Thoracic aorta (tissue), 2 donors: ENCODE results near the gene OS9. TPM values are rescaled to one million over a fixed set of nuclear protein-coding genes. Genes with fewer than 3 reads are reported as not detected.

Experiments used
- ATAC-seq: fragments of 150-250 bp; one replicate; pipeline ENCODE4 v1.8.0; 2017; ENCODE audit warnings: low read depth; ENCODE audit not compliant: insufficient number of reproducible peaks, low FRiP score
- DNase-seq: peaks from one replicate; pipeline ENCODE4 v3.0.0-alpha.2; 2020; ENCODE audit warnings: low spot score
- H3K27ac ChIP-seq, 2 donors: fragments of 200-600 bp; sonication (generic); 1 replicate in 1 of 2; 2 replicates in 1 of 2; pipeline ENCODE4 v1.5.1; 2016; ENCODE audit warnings: mild to moderate bottlenecking in 2 of 2, moderate library complexity in 2 of 2
- H3K27me3 ChIP-seq: fragments of 200-600 bp; sonication (generic); replicated peaks from 2 replicates; pipeline ENCODE4 v1.6.0; 2016; ENCODE audit warnings: mild to moderate bottlenecking; ENCODE audit not compliant: insufficient read depth
- H3K36me3 ChIP-seq: fragments of 200-600 bp; sonication (generic); one replicate; pipeline ENCODE4 v1.5.1; 2016
- H3K4me1 ChIP-seq, 2 donors: fragments of 200-600 bp; sonication (generic); 1 replicate in 1 of 2; 2 replicates in 1 of 2; pipeline versions ENCODE4 v1.5.1 to v1.6.0; 2016; ENCODE audit warnings: low read depth in 2 of 2, mild to moderate bottlenecking in 1 of 2; ENCODE audit not compliant: control insufficient read depth in 1 of 2
- H3K4me3 ChIP-seq: fragments of 200-600 bp; sonication (generic); 2 replicates; pipeline ENCODE4 v1.5.1; 2016; ENCODE audit warnings: mild to moderate bottlenecking
- H3K9me3 ChIP-seq: fragments of 200-600 bp; sonication (generic); 2 replicates; pipeline ENCODE4 v1.5.1; 2016
- total RNA-seq, 2 donors: library from RNA; depleted of rRNA; stranded (reverse); fragments of >200 nt; gene quantifications; one replicate each; pipeline versions ENCODE4 v1.1.0 to v1.2.3, GENCODE V29; 2016
- TF ChIP-seq, protein P1 (sequence below): fragments of 200-600 bp; sonication (generic); IDR thresholded peaks from one replicate; pipeline ENCODE4 v1.5.1; 2019; ENCODE audit warnings: antibody characterized with exemption

Gene OS9
- total RNA-seq, 2 donors from 2014 or later = 253 to 381 TPM

DNA sequence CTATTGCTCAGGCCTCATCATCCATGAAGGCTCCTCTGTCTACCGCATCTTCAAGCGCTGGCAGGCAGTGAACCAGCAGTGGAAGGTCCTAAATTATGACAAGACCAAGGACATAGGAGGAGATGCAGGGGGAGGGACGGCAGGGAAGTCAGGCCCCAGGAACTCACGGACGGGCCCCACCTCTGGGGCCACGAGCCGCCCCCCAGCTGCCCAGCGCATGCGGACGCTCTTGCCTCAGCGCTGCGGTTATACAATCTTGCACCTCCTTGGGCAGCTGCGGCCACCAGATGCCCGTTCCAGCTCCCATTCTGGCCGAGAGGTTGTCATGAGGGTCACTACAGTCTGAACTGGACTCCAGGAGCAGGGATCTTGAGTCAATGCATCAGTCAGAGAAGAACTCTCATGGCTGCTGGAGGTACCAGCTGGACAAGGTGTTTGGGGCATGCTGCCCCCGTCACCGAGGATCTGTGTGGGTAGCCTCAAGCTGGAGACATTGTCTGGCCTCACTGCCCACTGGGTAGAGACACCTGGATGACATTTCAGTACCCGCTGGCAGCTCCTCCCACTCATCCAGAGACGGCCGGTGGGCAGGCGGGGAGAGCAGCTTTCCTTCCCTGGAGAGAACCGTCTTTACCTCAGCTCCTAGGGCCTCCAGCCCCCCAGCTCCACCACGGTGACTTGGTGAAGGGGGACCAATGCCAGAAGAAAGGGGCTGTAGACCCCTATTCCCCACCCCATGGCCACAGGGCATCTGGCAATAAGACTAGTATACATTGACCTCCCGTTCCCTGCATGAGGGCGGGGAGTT lies 64.8 kb downstream of the OS9 start:
- Histone ChIP-seq H3K9me3 (no peaks in the 10 kb centered on the region), H3K27ac (no peak overlapping the region), H3K27me3 (no peaks in the 10 kb centered on the region), H3K4me3 (no peak overlapping the region), H3K36me3 (peaks cover 14% of the 10 kb centered on the region), H3K4me1 (peaks cover 12 to 17% of the 10 kb centered on the region in 2 donors)
- ATAC-seq = no peak
- DNase-seq = no peak
- TF ChIP-seq, protein P1, sequence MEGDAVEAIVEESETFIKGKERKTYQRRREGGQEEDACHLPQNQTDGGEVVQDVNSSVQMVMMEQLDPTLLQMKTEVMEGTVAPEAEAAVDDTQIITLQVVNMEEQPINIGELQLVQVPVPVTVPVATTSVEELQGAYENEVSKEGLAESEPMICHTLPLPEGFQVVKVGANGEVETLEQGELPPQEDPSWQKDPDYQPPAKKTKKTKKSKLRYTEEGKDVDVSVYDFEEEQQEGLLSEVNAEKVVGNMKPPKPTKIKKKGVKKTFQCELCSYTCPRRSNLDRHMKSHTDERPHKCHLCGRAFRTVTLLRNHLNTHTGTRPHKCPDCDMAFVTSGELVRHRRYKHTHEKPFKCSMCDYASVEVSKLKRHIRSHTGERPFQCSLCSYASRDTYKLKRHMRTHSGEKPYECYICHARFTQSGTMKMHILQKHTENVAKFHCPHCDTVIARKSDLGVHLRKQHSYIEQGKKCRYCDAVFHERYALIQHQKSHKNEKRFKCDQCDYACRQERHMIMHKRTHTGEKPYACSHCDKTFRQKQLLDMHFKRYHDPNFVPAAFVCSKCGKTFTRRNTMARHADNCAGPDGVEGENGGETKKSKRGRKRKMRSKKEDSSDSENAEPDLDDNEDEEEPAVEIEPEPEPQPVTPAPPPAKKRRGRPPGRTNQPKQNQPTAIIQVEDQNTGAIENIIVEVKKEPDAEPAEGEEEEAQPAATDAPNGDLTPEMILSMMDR = no peak

DNA sequence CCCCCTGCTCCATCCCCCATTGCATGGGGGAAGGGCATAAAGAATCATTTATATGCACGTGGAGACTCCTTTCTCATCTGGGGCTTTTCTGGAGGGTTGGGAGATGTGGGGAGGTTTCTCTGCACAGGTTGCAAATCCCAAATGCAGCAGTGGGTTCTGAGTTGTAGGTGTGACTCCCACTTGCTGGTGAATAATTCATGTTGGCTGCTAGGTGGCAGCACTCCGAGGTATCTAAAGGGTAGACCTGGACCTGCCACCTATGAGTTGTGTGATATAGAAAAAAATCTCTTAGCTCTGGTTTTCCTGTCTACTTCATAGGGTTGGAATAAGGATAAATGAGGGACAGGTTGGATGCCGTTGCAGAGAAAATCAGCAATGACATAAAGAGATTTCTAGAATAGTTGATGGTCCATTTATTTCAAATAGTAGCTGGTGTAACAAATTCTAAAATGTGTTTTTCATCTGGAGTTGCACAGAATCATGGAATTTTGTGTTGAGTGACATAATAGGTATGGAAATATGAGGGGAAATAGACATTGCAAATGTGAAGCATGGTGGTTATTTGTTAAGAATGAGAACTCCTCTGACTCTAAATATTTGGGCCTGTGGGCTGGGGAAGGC lies 65.5 kb downstream of the OS9 start:
- no peak overlapping the region for H3K27ac ChIP-seq
- TF ChIP-seq, protein P1 = no peak
- H3K4me3 ChIP-seq = no peak overlapping the region

DNA sequence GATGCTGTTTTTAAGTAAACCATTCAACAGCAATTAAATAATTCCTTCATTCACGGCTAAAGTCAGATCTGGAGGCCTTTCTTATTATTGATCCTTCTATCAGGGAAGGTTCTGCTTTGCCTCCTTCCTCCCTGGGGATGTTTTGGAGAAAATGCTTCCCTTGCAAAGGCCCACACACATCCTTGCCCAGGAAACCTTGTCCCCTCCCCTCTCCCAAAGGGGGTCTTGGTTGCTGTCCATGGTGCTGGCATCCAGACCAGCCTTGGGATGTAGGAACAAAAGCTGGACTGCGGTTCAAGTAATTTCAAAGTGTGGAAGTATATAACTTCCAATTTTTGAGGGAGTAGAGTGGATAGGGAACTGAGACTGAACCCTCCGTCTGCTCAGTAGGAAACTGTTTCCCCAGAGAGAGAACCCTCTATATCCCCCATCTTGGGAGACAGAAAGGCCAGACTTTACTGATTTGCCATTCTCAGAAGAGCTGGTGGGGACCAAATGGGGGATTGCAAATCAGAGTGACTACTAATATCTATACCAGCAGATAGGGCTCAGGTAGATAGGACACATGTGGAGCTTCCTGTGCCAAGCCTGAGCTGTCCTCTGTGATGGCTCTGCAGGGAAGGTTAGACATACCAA lies 66.5 kb downstream of the OS9 start:
- DNase-seq (no peak), ATAC-seq (no peak)
- Histone ChIP-seq H3K9me3 (no peaks in the 10 kb centered on the region), H3K27me3 (no peaks in the 10 kb centered on the region), H3K4me1 (peaks cover 15 to 23% of the 10 kb centered on the region in 2 donors), H3K4me3 (no peak overlapping the region), H3K27ac (no peak overlapping the region), H3K36me3 (peaks cover 14% of the 10 kb centered on the region)
- TF ChIP-seq, protein P1 = no peak

More for the DNA sequence above, 65.5 kb downstream of the OS9 start:
- ATAC-seq = no peak
- Histone ChIP-seq H3K36me3 (peaks cover 14% of the 10 kb centered on the region), H3K9me3 (no peaks in the 10 kb centered on the region), H3K27me3 (no peaks in the 10 kb centered on the region), H3K4me1 (peaks cover 10 to 15% of the 10 kb centered on the region in 2 donors)
- no peak for DNase-seq

DNA sequence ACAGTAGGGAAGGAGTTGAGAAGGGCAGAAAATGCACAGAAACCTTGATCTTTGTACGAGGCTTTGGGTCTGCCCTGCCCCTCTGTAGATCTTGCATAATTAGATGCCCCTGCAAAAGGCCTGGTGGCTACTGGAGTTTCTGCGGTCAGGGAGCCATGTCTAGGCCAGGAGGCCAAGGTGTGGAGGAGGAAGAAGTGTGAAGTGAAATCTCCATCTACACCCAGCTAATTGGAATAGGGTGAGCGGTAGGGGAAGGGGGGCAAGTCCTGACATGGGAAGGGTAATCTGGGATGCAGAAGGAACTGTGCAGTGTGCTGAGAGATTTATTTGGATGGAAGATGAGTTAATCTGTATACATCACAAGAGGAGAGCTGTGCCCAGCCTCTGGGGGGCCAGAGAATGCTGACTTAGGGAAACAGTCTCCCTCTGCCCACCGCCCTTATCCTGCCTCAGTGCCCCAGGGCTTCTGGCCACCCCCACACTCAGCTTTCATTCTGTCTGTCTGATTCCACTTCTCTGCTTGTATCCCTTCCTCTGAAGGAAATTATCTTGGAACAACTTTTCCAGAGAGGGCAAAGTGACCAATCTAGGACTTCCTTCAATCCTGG lies 67.6 kb downstream of the OS9 start:
- DNase-seq (no peak), ATAC-seq (no peak)
- TF ChIP-seq, protein P1 = no peak
- peaks cover 15 to 25% of the 10 kb centered on the region in 2 donors for H3K4me1 ChIP-seq
- H3K4me3 ChIP-seq = no peak overlapping the region
- H3K9me3 ChIP-seq = no peaks in the 10 kb centered on the region
- H3K36me3 ChIP-seq = peaks cover 14% of the 10 kb centered on the region
- no peaks in the 10 kb centered on the region for H3K27me3 ChIP-seq
- no peak overlapping the region for H3K27ac ChIP-seq

DNA sequence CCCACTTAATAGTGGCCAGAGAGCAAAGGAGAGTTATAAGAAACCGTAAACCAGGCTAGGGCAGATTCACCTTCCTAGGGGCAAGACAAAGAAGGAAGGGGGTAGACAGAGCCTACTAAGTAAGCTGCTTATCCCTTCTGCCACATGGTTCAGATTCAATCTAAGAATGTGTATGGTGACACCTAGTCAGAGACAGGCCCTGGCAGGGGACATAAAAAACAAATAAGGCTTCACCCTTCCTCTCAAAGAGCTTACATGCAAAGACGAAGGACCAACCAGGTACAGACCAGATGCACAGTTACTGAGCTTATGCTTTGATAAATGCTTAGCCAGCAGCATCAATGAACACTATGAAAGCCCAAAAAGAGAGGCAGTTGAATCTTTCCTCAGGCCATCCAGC lies 68.5 kb downstream of the OS9 start:
- no peak overlapping the region for H3K27ac ChIP-seq
- H3K27me3 ChIP-seq = no peaks in the 10 kb centered on the region
- H3K36me3 ChIP-seq = peaks cover 14% of the 10 kb centered on the region

More for the DNA sequence above, 68.5 kb downstream of the OS9 start:
- Histone ChIP-seq H3K4me3 (no peak overlapping the region), H3K4me1 (peaks cover 15 to 30% of the 10 kb centered on the region in 2 donors), H3K9me3 (no peaks in the 10 kb centered on the region)
- no peak for ATAC-seq
- no peak for DNase-seq
- TF ChIP-seq, protein P1 = no peak
